CD1c-positive myeloid dendritic cell (primary cell): Measurements from ENCODE around the gene ZNF592.
A peak's percentile ranks its signal among the peaks of the same experiment; 100 is the strongest.
"Not testable (repeated sequence)": the region's sequence is repeated elsewhere in the genome, so short reads cannot be mapped to it uniquely, and the experiment has no call there.

Experiments used
- DNase-seq: peaks from one replicate; pipeline ENCODE4 v3.0.0-alpha.2; 2016; ENCODE audit errors: extremely low spot score

ZNF592 gene

GRCh38 chr15:84741121-84741520, 7.3 kb upstream of the ZNF592 start:
- no peak for DNase-seq

GRCh38 chr15:84747416-84748273, 747 bp upstream of the ZNF592 start:
- DNase-seq, result peak; percentile 77

DNA sequence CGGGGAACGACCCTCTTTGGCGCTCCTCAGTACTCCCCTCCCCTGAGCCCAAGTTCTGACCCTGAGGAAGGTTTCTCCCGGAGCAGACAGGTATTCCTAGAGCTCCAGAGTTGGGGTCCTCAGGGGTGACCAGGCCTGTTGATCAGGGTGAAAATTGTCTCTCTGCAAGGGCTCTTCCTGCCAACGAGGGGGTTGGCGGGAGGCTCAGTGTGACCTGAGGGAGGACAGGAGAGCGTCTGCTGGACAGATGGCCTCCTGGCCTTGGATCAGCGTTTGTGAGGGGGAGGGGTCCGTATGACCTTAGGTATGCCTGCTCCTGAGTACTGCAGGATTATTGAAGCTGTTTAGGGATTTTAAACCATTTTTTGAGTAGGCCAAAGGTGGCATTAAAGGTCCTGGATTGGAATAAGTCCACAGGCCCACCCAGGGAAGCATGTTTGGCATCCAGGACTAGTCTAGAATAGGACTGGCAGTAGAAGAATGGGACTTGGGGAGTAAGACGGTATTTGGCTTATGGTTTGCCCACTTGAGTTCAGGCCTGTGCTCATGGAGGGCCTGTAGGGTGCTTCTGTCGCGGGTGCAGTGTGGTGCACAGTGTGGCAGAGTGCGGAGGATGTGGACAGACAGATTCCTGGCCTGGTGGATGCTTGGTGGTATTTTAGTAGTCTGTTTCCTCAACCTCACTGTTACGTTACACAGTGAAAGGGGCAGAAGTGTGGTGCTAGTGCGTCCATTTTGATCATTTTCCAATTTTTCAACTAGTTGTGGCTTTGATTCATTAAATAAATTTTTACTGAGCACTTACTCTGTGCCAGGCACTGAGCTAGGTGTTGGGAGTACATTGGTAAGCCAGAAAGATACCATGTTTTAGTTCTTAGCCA, 959 bp downstream of the ZNF592 start:
- peak; percentile 30 for DNase-seq

- peak; percentile 54 for DNase-seq
These were observed 2.2 kb downstream of the ZNF592 start for GRCh38 chr15:84750583-84751092.

- DNase-seq, result not testable (repeated sequence)
These were observed 3.3 kb downstream of the ZNF592 start for GRCh38 chr15:84751721-84752120.

DNA sequence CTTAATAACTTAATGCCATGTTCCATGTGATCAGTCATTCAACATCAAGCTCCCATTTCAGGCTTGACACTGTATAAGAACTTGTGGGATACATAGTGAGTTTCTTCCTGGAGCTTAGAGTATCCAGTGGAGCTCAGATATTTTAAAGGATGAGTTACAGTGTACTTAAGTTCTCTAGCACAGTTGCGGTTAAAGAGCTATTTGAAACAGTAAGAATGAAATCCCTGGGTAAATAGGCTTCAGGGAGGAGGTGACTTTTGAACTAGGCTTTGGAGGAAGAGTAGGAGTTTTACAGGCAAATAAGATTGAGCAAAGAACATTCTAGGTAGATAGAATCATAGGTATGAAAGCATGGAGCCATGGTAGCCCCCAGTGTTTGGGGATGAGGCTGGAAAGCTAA, 3.8 kb downstream of the ZNF592 start:
- no peak for DNase-seq

DNA sequence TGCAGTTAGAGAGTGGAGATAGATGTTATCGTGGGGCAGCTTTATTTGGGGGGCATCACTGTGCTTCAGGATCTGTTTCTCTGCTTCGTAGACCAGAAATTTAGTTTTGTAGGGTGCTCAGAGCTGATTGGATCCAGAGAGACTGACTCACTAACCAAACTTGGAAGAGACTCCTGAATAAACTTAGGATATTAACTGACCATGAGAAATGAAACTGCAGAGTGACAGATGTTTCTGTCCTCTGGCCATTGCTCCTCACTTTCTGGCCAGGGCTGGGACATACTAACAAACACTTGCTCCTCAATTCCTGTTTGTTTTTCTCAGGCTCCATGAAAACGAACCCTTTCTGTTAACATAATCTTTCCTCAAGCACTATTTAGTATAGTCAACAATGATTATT, 4.3 kb downstream of the ZNF592 start:
- DNase-seq, result no peak

DNA sequence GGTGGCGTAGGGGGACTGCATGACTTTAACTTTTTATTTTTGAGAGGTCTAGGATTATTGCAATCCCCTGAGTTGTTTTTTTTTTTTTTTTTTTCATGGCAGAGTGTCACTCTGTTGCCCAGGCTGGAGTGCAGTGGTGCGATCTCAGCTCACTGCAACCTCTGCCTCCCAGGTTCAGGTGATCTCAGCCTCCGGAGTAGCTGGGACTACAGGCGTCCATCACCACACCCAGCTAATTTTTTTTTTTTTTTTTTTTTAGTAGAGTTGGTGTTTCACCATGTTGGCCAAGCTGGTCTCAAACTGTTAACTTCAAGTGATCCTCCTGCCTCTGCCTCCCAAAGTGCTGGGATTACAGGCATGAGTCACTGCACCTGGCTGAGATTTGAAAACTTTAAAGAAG, 6.5 kb downstream of the ZNF592 start:
- not testable (repeated sequence) for DNase-seq

- DNase-seq, result no peak
These were observed 7.5 kb downstream of the ZNF592 start for GRCh38 chr15:84755736-84756527.

- no peak for DNase-seq
These were observed 10.6 kb downstream of the ZNF592 start for GRCh38 chr15:84759018-84759417.

GRCh38 chr15:84760219-84760618, 11.8 kb downstream of the ZNF592 start:
- no peak for DNase-seq

GRCh38 chr15:84761607-84762131, 13.3 kb downstream of the ZNF592 start:
- no peak for DNase-seq

GRCh38 chr15:84762840-84763572, 14.6 kb downstream of the ZNF592 start:
- DNase-seq, result no peak

- DNase-seq, result no peak
These were observed 16.2 kb downstream of the ZNF592 start for GRCh38 chr15:84764585-84764984.

- no peak for DNase-seq
These were observed 16.6 kb downstream of the ZNF592 start for GRCh38 chr15:84764989-84765388.

GRCh38 chr15:84765675-84766074, 17.3 kb downstream of the ZNF592 start:
- no peak for DNase-seq

- no peak for DNase-seq
These were observed 18.2 kb downstream of the ZNF592 start for GRCh38 chr15:84766461-84767035.

GRCh38 chr15:84772031-84772430, 23.6 kb downstream of the ZNF592 start:
- peak; percentile 23 for DNase-seq

DNA sequence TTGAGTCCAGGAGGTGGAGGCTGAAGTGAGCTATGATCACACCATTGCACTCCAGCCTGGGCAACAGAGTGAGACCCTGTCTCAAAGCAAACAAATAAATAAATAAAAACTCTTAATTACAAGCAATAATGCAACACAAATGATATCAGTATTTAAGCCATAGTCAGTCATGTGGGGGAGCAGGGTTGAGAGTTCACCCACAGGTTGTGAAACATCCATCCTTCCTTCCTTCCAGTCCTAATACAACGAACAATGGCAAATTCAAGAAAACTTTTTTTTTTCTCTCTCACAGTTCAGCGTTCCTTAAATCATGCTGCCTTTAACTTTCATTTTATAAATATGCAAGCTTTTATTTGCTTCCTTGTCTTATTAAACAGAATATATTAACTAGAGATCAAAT, 24.1 kb downstream of the ZNF592 start:
- no peak for DNase-seq

GRCh38 chr15:84773716-84774115, 25.3 kb downstream of the ZNF592 start:
- peak; percentile 69 for DNase-seq
